ENCODE data around the gene TARDBP.
"Not testable (repeated sequence)": the region's sequence is repeated elsewhere in the genome, so short reads cannot be mapped to it uniquely, and the experiment has no call there.

DNA sequence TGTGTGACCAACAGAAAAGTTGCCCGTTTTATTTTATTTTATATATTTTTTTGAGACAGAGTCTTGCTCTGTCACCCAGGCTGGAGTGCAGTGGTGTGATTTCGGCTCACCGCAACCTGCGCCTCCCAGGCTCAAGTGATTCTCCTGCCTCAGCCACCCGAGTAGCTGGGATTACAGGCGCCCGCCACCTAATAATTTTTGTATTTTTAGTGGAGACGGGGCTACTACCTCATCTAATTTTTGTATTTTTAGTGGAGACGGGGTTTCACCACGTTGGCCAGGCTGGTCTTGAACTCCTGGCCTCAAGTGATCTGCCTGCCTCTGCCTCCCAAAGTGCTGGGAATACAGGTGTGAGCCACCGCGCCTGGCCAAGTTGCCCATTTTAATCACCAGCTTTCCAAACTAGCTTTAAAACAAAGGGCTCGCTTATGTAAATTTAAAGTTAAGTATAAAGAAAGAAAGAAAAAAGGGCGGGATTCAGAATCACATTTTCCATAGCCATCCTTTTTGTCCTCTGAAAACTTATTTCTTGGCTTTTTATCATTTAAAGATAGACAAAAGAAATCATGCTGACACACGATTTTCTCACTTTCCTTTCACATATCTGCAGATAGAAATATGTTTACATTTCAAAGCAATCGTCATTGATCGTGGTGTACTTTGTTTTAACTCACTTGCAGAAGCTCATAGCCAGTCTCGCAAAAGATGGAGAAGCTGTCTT, 24.7 kb downstream of the TARDBP start:
- TF ChIP-seq CTCF, POLR2A (IDR thresholded peaks at IDR 0.05): not testable (repeated sequence)
